GM18867 (cell line): ENCODE results near the gene RFX8.

Source experiments
- ATAC-seq: cut with Tn5 transposase; IDR thresholded peaks from one replicate; pipeline ENCODE4 v1.9.1; 2021; ENCODE audit warnings: mild to moderate bottlenecking, moderate library complexity; ENCODE audit not compliant: unreplicated experiment

RFX8 gene

DNA sequence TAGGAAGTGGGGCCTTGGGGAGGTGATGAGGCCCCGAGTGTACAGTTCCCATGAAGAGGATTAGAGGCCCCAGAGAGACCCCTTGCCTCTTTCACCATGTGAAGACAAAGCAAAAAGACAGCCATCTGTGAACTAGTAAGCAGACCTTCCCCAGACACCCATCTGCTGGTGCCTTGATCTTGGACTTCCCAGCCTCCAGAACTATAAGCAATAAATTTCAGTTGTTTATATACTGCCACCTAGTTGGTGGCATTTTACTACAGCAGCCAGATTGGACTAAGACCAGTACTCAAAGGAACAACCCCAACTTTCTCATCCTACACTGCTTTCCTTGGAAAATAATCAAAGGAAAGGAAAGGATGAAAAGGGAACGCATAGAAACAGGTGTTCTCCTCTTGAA, 59.7 kb downstream of the RFX8 start:
- no peak for ATAC-seq

DNA sequence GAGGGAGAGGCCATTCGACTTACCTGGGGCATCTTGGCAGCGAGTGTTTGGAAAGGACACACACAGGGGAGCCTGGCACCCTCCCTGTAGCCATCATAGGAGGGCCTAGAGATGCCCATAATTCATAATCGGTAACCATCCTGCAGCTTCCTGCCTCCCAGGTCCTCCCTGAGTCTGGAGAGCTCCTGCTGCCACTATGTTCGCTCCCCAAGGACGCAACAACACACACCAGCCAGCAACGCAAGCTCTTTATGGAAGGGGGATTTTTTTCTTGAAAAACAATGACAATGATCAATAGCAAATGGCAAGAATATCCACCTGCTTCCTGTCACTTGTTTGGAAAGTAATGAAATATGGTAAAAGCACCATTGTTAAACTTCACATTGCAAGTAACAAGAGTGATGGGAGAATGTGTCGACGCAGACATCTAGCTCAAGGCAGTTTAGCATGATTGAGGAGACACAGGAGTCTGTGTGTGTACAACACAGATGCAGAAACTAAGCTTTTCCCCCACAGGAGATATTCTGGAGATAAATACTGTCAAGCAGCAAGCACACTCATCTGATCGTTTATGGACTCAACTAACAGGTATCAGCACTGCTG, 62.7 kb downstream of the RFX8 start:
- ATAC-seq = no peak

DNA sequence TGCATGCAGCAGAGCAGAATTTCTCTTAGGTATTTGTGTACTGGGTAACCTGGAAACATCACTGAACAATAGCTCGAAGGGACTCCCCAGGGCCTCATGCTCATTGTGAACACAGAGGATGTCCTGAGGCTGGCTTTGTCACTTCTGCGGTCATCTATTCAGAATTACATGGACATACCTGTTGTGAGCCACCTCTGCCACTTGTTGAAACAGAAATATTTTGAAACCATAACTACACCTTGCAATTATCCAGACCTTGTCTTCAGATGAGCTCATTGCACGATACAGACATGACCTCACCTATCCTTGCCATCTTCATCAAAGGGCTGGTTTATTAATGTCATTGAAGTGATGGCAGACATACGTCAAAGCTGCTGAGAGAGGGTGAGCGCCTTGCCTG, 64.2 kb downstream of the RFX8 start:
- ATAC-seq = no peak

- no peak for ATAC-seq
Observed at GRCh38 chr2:101410114-101410513, 64.8 kb downstream of the RFX8 start.

GRCh38 chr2:101409699-101410098, 65.2 kb downstream of the RFX8 start:
- no peak for ATAC-seq

GRCh38 chr2:101408925-101409324, 66.0 kb downstream of the RFX8 start:
- ATAC-seq = no peak

DNA sequence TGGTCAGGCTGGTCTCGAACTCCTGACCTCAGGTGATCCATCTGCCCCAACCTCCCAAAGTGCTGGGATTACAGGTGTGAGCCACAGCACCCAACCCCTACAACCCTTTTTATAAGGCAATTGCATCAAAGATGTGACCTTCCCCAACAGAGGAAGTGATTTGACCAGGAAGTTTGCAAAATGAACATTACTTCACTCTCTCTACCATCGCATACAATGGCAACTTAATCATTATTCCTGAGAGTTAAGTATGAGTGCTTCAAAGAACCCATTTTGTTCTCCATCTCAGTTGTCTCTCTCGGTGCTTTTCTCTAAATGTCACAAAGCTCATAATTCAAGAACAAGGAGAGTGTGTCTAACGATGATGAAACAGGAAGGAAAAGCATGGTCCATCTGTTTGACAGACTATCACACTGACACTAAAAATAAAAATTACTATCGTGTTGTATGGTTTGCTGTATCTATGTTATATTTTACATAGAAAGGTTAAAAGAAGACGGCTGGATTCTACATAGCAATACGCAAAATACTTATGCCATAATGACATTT, 69.5 kb downstream of the RFX8 start:
- ATAC-seq = no peak

- no peak for ATAC-seq
Observed at GRCh38 chr2:101403745-101404144, 71.2 kb downstream of the RFX8 start.

DNA sequence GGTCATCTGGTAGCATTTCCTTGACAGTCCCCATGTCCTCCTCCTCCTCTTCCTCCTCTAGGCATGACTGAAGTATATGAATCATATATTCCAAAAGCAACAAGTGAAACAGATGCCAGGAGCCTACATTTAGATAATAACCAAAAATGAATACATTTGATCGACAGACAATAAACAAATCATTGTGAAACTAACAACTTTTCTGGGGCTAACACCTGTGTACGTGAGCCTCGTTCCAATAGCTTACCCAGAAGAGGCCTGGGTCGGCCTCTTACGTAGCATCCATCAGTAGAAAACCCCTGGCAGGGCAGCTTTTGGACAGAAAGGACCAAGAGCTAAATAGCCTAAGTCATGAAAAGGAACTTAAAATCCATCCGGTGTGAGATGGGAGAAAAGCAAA, 72.3 kb downstream of the RFX8 start:
- no peak for ATAC-seq

DNA sequence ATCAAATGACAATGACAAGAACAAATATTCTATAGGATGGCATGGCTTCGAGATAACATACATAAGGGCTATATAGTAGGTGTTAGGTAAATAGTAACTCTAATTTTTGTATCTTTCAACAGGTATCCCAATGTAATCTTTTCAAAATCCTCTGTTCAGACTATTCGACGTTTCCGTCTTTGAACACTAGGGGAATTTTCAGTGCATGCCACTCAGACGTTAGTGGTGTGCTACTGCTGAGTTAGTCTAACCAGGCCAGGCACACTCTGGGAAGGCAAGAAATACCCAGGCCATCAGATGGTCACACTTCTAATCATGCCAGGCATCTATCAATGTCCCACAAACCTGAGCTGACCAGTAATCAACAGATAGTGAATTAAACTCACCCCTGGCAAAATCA, 73.0 kb downstream of the RFX8 start:
- no peak for ATAC-seq

DNA sequence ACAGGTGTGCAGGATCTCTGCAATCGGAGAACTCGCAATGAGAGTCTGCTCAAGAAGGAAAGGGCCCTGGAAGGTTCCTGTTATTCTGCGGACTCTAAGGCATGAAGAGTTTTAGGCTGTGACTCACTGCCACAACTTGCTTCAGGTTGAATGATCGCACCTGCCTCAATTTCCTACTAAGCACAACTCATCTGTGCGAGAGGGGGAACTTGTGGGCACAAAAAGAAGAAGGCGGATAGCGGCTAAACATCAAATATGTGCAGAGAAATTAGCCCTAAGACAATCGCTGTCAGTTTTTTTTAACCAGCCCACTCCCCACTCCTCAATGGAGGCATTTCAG, 73.6 kb downstream of the RFX8 start:
- no peak for ATAC-seq

GRCh38 chr2:101400506-101401325, 74.2 kb downstream of the RFX8 start:
- ATAC-seq = no peak

DNA sequence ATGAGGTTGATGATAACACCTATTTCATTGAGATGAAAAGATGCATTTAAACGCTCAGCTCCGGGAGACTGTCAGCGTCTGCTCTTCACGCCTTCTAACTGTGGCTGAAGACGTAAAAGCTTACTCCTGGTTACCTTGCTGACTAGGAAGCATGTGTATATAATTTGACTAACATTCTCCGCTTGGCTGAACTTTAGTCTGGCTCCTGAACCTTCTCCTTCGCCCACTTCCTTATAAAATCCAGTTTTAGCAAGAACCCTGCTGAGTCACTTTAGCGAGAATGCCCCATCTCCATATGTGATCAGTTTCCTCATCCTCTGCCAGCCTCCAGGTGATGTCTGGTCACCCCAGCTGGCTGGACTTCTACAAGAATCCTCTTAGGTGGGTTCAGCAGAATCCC, 74.9 kb downstream of the RFX8 start:
- ATAC-seq = no peak

- no peak for ATAC-seq
Observed at GRCh38 chr2:101399021-101399799, 75.7 kb downstream of the RFX8 start.

- no peak for ATAC-seq
Observed at GRCh38 chr2:101398116-101398821, 76.6 kb downstream of the RFX8 start.

DNA sequence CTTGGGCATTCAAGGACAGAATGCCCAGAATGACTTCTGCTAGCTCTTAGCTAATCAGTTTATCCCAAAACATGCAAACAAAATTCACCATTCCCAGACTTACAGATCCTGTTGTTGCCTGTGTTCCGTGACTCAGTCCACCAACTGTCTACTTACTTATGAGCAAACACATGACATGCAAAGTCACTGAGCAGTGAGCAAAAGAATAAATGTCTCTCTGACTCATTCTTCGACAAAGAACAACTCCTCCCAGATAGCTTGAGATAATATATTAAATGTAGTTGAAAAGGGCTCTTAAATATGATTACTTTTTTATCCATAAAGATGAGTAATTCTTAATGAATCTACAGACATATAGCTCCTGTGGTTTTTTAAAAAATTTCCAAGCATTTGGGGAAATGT, 78.6 kb downstream of the RFX8 start:
- ATAC-seq = no peak

DNA sequence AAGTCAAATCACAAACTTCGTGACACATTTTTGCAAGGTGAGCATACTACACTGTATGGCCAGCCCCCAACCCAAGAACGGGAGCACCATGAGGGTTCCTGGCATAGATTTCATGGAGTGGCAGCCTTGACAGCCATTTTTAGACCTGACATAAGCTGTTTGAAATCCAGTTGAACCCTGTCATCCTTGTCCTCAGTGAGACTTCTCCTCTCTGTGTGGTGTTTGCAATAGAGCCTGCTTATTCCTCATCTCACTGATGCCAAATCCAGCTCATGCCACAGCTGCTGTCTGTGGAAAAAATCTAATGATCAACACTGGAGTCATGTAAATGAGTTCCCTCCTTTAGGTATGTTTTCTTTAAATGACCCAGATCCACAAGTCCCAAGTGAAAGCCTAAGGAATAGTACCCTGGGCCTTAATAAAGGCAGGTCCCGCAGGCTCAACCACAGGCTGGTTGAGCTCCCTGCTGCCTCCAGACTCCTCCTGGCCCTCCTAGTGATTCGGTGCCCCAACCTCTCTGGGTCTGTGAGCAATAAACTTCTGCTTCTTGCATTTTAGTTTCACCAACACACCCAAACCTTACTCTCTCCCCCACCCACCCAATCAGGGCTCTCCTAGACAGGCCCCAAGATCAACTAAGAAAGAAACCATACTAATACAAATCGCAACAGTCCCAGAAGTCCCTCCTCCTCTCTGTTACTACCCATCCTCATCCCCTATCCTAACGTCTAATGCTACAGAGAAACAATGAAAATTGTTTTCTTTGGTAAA, 79.2 kb downstream of the RFX8 start:
- ATAC-seq = no peak

DNA sequence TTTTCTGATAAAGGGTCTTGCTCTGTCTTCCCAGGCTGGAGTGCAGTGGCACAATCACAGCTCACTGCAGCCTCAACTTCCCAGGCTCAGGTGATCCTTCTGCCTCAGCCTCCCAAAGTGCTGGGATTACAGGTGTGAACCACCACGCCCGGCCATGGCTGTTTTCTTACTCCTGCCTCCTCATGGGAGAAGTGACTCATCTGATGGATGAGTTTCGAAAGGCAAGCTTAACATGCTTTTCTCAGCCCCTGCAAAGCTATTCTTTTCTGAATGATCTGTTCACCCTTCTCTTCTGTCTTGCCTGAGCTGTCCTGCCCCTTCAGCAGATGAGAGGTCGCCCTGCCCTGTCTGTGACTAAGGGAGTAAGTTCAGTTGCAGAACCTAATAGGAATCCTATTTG, 86.7 kb downstream of the RFX8 start:
- ATAC-seq = no peak

DNA sequence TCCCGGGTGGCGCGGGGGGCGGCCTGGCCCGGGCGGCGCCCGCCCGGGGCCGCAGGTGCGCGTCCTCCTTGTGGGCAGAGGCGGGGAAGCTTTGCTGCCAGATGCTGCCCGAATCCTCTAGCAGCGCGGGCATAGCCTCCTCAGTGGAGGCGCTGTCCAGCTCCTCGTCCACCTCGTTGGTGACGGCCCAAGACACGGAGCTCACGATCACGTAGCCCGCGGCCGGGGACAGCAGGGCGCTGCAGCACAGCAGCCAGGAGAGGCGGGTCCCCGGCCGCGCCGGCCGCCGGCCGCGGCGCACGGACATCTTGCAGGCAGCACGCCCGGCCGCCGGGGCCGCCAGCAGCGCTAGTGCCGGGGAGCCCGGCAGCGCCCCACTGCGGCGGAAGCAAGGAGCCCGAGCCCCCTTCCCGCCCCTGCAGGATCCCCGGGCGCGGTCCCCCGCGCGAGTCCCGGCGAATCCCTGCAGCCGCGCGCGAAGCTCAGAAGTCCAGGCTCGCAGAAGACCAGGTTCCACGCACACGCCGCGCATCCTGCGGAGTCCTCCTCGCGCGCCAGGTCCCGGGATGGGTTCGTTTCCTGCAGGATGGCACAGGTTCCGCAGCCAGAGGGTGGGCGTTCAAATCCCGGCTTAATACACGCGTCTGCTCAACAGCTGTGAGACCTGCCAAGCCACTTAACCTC, 87.6 kb downstream of the RFX8 start, which contains the start of gene CREG2:
Gene CREG2, minus strand, starts transcription at position 353 of the 684 bp plus-strand sequence. Its CDS starts 46 bp downstream, at position 307.
- no peak for ATAC-seq
